GM12801 (cell line): ENCODE data around the gene TMEM150B.

Source experiments
- TF ChIP-seq, protein P1 (sequence below): IDR thresholded peaks from one replicate; pipeline ENCODE4 v1.5.1; 2011; ENCODE audit warnings: control low read depth; ENCODE audit not compliant: insufficient read length; ENCODE audit errors: extremely low read depth

TMEM150B gene

DNA sequence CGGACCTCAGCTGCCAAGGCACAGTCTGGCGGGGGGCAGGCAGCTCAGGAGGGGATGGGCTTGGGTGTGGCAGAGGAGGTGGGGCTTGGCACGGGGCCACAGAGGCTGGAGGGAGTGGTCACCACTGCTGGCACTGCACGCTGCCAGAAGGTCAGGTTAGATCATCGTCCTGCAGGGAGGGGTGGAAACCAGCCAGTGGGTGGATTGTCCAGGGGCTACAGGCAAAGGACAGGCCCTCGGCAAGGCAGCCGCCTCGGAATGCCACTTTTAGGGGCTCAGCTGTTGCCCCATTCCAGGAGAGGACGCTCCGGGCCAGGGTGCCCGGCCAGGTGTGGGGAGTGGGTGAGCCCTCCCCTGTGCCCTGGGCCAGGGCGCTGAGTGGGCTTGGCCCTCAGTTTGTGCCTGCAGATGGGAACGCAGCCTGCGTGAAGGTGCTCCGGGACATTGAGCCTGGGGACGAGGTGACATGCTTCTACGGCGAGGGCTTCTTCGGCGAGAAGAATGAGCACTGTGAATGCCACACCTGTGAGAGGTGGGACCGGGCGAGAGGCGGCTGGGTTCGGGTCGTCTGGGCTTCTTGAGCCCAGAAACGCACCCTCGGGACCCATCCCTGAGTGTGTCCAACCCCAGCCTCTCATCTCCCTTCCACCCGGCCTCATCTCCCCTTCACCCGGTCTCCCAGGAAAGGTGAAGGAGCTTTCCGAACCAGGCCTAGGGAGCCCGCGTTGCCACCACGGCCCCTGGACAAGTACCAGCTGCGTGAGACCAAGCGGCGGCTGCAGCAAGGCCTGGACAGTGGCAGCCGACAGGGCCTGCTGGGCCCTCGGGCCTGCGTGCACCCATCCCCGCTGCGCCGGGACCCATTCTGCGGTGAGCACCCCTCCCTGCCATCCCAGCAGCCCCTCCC, 20.9 kb upstream of the TMEM150B start:
- TF ChIP-seq, protein P1, sequence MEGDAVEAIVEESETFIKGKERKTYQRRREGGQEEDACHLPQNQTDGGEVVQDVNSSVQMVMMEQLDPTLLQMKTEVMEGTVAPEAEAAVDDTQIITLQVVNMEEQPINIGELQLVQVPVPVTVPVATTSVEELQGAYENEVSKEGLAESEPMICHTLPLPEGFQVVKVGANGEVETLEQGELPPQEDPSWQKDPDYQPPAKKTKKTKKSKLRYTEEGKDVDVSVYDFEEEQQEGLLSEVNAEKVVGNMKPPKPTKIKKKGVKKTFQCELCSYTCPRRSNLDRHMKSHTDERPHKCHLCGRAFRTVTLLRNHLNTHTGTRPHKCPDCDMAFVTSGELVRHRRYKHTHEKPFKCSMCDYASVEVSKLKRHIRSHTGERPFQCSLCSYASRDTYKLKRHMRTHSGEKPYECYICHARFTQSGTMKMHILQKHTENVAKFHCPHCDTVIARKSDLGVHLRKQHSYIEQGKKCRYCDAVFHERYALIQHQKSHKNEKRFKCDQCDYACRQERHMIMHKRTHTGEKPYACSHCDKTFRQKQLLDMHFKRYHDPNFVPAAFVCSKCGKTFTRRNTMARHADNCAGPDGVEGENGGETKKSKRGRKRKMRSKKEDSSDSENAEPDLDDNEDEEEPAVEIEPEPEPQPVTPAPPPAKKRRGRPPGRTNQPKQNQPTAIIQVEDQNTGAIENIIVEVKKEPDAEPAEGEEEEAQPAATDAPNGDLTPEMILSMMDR = no peak

GRCh38 chr19:55345101-55345817, 20.1 kb upstream of the TMEM150B start:
- TF ChIP-seq, protein P1 = no peak

GRCh38 chr19:55344444-55344843, 19.3 kb upstream of the TMEM150B start:
- TF ChIP-seq, protein P1 = no peak

DNA sequence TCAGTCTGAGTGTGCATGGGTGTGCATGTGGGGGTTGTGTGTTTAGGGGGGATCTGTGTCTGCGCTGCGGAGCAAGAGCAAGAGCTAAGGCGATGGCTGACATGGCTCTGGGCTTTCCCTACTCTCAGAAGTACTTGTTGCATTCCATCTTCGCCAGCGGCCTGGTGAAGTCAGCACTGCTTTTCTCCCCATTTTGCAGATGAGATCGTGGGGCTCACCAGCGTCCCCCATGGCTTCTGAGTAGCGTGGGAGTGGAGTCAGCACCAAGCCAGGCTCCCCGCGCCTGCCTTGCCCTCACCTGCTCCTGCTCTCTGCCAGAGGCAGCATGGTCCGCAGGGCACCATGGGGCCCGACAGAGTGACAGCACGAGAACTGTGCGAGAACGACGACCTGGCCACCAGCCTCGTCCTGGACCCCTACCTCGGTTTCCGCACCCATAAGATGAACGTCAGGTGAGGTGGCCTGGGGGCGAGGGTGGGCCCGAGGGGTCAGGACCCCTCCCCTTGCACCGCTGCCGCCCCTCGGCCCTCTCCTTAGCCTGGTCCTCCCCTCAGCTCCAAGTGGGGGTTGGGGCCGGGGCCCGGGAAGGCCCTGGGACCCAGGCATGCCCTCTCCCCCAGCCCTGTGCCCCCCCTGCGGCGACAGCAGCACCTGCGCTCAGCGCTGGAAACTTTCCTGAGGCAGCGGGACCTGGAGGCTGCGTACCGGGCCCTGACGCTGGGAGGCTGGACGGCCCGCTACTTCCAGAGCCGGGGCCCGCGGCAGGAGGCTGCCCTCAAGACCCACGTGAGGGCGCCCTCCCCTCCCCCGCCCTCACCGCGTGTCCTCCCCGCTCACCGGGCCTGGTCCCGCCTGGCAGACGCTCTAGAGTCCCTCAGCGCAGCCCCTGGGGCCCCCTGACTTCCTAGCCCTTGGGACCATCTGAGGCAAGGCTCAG, 16.7 kb upstream of the TMEM150B start:
- TF ChIP-seq, protein P1 = no peak

GRCh38 chr19:55341171-55341588, 16.0 kb upstream of the TMEM150B start:
- TF ChIP-seq, protein P1 = no peak

- TF ChIP-seq, protein P1 = no peak
Observed at GRCh38 chr19:55340784-55341147, 15.6 kb upstream of the TMEM150B start.
